ENCODE measurements around the gene CNFN. TPM values are rescaled to one million over a fixed set of nuclear protein-coding genes. Genes with fewer than 3 reads are reported as not detected.

The CNFN gene
- total RNA-seq, 1 donor from 2014 or later, result 2.9 TPM

DNA sequence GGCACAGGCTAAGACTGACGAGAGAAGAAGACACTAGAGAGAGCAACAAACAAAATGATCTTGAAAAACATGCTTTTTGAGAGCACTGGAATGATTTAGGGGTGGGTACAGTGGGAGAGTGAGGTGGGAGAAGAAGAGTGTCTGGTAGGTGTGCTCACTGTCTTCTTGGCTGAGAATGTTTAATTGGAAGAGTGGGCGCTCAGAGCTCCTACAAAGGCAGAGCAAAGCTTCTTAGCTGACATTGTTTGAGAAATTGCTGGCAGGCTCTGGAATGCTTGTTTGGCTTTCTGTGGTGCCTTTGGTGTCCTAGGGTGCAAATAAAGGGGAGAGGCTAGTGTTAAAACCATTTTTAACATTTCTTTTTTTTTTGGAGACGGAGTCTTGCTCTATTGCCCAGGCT is 38.6 kb upstream of the CNFN start:
- H3K4me1 Mint-ChIP-seq (ENCODE audit: low read depth), result peaks cover 9% of the 10 kb centered on the region
- no peaks in the 10 kb centered on the region for H3K9me3 Mint-ChIP-seq (ENCODE audit: low read depth)
- TF ChIP-seq, protein P1, sequence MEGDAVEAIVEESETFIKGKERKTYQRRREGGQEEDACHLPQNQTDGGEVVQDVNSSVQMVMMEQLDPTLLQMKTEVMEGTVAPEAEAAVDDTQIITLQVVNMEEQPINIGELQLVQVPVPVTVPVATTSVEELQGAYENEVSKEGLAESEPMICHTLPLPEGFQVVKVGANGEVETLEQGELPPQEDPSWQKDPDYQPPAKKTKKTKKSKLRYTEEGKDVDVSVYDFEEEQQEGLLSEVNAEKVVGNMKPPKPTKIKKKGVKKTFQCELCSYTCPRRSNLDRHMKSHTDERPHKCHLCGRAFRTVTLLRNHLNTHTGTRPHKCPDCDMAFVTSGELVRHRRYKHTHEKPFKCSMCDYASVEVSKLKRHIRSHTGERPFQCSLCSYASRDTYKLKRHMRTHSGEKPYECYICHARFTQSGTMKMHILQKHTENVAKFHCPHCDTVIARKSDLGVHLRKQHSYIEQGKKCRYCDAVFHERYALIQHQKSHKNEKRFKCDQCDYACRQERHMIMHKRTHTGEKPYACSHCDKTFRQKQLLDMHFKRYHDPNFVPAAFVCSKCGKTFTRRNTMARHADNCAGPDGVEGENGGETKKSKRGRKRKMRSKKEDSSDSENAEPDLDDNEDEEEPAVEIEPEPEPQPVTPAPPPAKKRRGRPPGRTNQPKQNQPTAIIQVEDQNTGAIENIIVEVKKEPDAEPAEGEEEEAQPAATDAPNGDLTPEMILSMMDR (IDR thresholded peaks at IDR 0.05; ENCODE audit: unreplicated experiment), result no peak
- no peak overlapping the region for H3K4me3 Mint-ChIP-seq (ENCODE audit: low read depth)
- no peaks in the 10 kb centered on the region for H3K36me3 Mint-ChIP-seq (ENCODE audit: insufficient read depth)
- no peak for DNase-seq (ENCODE audit: low spot score, unreplicated experiment)
- peaks cover 25% of the 10 kb centered on the region for H3K27me3 Mint-ChIP-seq
- H3K27ac Mint-ChIP-seq, result no peak overlapping the region

DNA sequence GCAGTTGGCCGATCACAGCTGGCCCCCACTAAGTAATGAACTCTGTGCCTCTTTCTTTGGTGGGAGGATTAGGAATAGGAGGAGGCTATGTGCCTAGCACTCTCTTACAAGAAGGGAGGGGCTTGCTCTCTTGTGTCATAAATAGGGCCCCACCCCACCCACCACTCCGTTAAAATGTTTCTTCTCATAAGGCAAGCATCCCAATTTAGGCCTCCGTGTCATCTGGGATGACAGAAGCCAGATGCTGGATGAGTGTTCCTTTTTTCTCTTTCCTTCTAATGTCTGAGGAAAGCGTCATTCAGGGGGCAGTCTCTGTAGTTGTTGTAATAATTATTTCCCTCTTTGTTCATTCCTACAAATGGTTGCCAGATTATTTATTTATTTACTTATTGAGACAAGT is 37.2 kb upstream of the CNFN start, which contains the start of gene LIPE:
TSS of gene LIPE (minus strand) at position 76 of the 400 bp plus-strand sequence. CDS start 239 bp downstream, outside the sequence.
- H3K36me3 Mint-ChIP-seq (ENCODE audit: insufficient read depth), result no peaks in the 10 kb centered on the region
- no peak within 1 kb of the TSS for H3K4me3 Mint-ChIP-seq (ENCODE audit: low read depth)
- no peak within 1 kb of the TSS for H3K27ac Mint-ChIP-seq
- H3K27me3 Mint-ChIP-seq, result peaks cover 26% of the 10 kb centered on the region
- peaks cover 7% of the 10 kb centered on the region for H3K4me1 Mint-ChIP-seq (ENCODE audit: low read depth)
- no peaks in the 10 kb centered on the region for H3K9me3 Mint-ChIP-seq (ENCODE audit: low read depth)
- TF ChIP-seq, protein P1 (IDR thresholded peaks at IDR 0.05; ENCODE audit: unreplicated experiment), result no peak
- no peak for DNase-seq (ENCODE audit: low spot score, unreplicated experiment)

DNA sequence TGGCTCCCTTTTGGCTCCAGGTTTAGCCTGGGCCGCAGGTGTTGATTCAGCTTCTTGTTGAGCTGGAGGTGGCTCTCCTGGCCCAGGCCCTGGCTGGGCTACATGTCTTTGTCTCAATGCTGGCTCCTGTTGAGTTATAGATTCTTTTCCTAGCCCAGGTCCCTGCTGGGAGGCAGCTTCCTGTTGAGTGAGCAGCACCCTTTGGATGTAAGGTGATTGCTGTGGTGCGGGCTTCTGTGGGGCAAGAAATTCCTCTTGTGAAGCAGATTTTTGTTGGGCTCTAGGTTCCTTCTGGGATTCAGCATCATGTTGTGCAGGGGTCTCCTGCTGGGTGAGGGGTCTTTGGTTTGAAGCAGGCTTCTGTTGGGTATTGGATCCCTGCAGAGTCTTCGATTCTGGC is 36.5 kb upstream of the CNFN start:
- H3K36me3 Mint-ChIP-seq (ENCODE audit: insufficient read depth), result no peaks in the 10 kb centered on the region
- TF ChIP-seq, protein P1 (IDR thresholded peaks at IDR 0.05; ENCODE audit: unreplicated experiment), result no peak
- H3K27me3 Mint-ChIP-seq, result peaks cover 31% of the 10 kb centered on the region
- peaks cover 11% of the 10 kb centered on the region for H3K4me1 Mint-ChIP-seq (ENCODE audit: low read depth)
- no peak for DNase-seq (ENCODE audit: low spot score, unreplicated experiment)
- H3K27ac Mint-ChIP-seq, result no peak overlapping the region
- no peak overlapping the region for H3K4me3 Mint-ChIP-seq (ENCODE audit: low read depth)
- H3K9me3 Mint-ChIP-seq (ENCODE audit: low read depth), result no peaks in the 10 kb centered on the region

DNA sequence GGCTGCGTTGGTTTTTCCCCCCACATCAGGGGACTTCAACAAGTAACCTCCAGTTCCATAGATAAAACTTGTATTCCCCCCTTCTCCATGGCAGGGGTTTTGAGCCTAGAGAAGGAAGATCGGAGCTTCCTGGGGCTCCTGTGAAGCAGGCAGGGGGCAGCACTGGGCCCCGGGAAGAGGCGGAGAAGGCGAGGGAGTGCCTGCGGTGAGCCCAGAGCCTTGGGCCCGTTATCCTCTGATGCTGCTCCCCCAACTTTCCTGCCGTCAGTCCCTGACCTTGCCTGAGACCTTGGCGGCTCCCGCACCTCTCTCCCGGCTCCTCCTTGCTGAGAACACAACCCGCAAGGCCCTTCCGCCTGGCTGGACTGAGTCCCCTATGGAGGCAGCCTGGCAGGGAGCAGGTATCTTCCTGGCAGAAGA is 34.6 kb upstream of the CNFN start:
- H3K4me1 Mint-ChIP-seq (ENCODE audit: low read depth), result peaks cover 11% of the 10 kb centered on the region
- peaks cover 36% of the 10 kb centered on the region for H3K27me3 Mint-ChIP-seq
- peak overlapping the region; percentile 45 for H3K4me3 Mint-ChIP-seq (ENCODE audit: low read depth)
- no peak for DNase-seq (ENCODE audit: low spot score, unreplicated experiment)
- H3K36me3 Mint-ChIP-seq (ENCODE audit: insufficient read depth), result no peaks in the 10 kb centered on the region
- TF ChIP-seq, protein P1 (IDR thresholded peaks at IDR 0.05; ENCODE audit: unreplicated experiment), result peak; percentile 48
- H3K27ac Mint-ChIP-seq, result no peak overlapping the region
- H3K9me3 Mint-ChIP-seq (ENCODE audit: low read depth), result no peaks in the 10 kb centered on the region

DNA sequence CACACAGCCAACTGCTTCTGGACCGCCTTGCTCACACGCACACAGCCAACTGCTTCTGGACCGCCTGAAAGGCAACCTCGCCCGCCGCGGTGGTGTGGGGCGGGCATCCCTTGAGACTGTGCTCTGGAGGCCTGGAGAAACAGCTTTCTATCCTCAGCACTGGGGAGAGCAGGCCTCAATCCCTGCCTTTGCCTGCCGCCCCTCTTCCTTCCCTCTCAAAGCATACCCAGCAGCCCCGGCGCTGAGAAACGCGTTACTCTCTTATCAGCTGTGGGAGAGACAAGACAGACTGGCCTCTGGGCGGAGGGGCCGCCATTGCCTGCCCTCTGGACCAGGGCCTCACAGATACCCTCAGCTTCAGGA is 34.2 kb upstream of the CNFN start:
- no peak for DNase-seq (ENCODE audit: low spot score, unreplicated experiment)
- H3K36me3 Mint-ChIP-seq (ENCODE audit: insufficient read depth), result no peaks in the 10 kb centered on the region
- TF ChIP-seq, protein P1 (IDR thresholded peaks at IDR 0.05; ENCODE audit: unreplicated experiment), result no peak
- H3K27me3 Mint-ChIP-seq, result peaks cover 36% of the 10 kb centered on the region
- no peak overlapping the region for H3K27ac Mint-ChIP-seq
- peak overlapping the region; percentile 45 for H3K4me3 Mint-ChIP-seq (ENCODE audit: low read depth)
- H3K9me3 Mint-ChIP-seq (ENCODE audit: low read depth), result no peaks in the 10 kb centered on the region
- H3K4me1 Mint-ChIP-seq (ENCODE audit: low read depth), result peaks cover 11% of the 10 kb centered on the region
